SH-SY5Y (cell line): ENCODE measurements around the gene ATP2B2.

Experiments
- GATA2 ChIP-seq: IDR thresholded peaks from 2 replicates; pipeline ENCODE4 v1.6.1; 2011; ENCODE audit warnings: mild to moderate bottlenecking, low read depth, low read length
- GATA3 ChIP-seq: IDR thresholded peaks from 2 replicates; pipeline ENCODE4 v1.6.1; 2011; ENCODE audit warnings: low read depth, mild to moderate bottlenecking, low read length, moderate library complexity

DNA sequence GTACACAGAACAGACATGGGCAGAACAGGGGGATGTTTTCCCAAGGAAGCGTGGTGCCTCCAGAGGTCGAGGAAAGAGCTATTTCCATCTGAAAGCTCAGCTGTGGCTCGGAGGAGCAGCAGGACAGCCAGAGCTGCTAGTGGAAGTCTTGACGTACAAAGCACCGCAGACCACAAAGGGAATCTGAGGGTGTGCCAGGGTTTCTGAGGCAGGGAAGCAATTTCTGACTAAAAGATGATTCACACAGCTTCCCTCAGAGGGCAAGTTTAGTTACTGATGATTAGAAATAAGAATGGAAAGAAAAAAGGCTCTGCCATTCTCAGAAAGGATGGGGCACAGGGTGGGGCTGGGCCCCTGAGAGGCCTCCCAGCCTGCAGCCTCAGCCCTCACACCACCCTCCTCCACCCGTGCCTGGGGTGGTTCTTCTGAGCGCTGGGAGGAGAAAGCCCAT, 138.7 kb downstream of the ATP2B2 start:
- no peak for TF ChIP-seq GATA2
- no peak for TF ChIP-seq GATA3
